HepG2 (cell line): ENCODE data around the gene HPS1.

Experiments used
- BORCS8-MEF2B ChIP-seq: sonication (generic); formaldehyde crosslinking; IDR thresholded peaks from 2 replicates; pipeline ENCODE4 v1.8.0; 2022; ENCODE audit warnings: mild to moderate bottlenecking, missing genetic modification reagents
- CHD2 ChIP-seq: IDR thresholded peaks from 2 replicates; pipeline ENCODE4 v1.6.1; 2011; ENCODE audit warnings: low read depth, low read length, improper control_type of control experiment
- CTCF ChIP-seq: sonication (generic); formaldehyde crosslinking; IDR thresholded peaks from 2 replicates; pipeline ENCODE4 v1.5.0; 2020; ENCODE audit warnings: mild to moderate bottlenecking, missing genetic modification reagents, moderate library complexity
- EHMT2 ChIP-seq: fragments of 200-600 bp; sonication (generic); IDR thresholded peaks from 2 replicates; pipeline ENCODE4 v1.7.0; 2017; ENCODE audit warnings: antibody characterized with exemption, low read depth, low read length, borderline replicate concordance
- KMT2A ChIP-seq: sonication (generic); formaldehyde crosslinking; IDR thresholded peaks from 2 replicates; pipeline ENCODE4 v1.4.0; 2020; ENCODE audit warnings: missing genetic modification reagents
- PRDM15 ChIP-seq: sonication (generic); formaldehyde crosslinking; IDR thresholded peaks from 2 replicates; pipeline ENCODE4 v1.4.0; 2020; ENCODE audit warnings: missing genetic modification reagents
- ZNF615 ChIP-seq: sonication (generic); formaldehyde crosslinking; IDR thresholded peaks from 2 replicates; pipeline ENCODE4 v1.5.0; 2020; ENCODE audit warnings: mild to moderate bottlenecking, missing genetic modification reagents, borderline replicate concordance
- ZUFSP ChIP-seq: sonication (generic); formaldehyde crosslinking; IDR thresholded peaks from 2 replicates; pipeline ENCODE4 v1.9.0; 2021; ENCODE audit warnings: missing genetic modification reagents, mild to moderate bottlenecking, borderline replicate concordance

- TF ChIP-seq PRDM15 (no peak), CHD2 (no peak), BORCS8-MEF2B (CRISPR knock-in tag) (no peak), EHMT2 (no peak), KMT2A (CRISPR knock-in tag) (no peak), ZUFSP (CRISPR knock-in tag) (no peak), CTCF (CRISPR knock-in tag) (no peak), ZNF615 (CRISPR knock-in tag) (no peak)
Observed at GRCh38 chr10:98420786-98421185, 25.9 kb downstream of the HPS1 start.
